GM19193 (cell line): Measurements from ENCODE around the gene UNCX.

Experiments used
- POLR2A ChIP-seq: IDR thresholded peaks from 4 replicates; pipeline ENCODE4 v1.6.1; 2011; ENCODE audit not compliant: insufficient read depth, insufficient read length; ENCODE audit errors: extremely low read depth

Gene UNCX

GRCh38 chr7:1283337-1283736, 50.7 kb downstream of the UNCX start:
- no peak for TF ChIP-seq POLR2A

GRCh38 chr7:1283941-1284742, 51.5 kb downstream of the UNCX start:
- TF ChIP-seq POLR2A: no peak

GRCh38 chr7:1284743-1285458, 52.2 kb downstream of the UNCX start:
- TF ChIP-seq POLR2A: no peak

GRCh38 chr7:1285556-1286301, 53.1 kb downstream of the UNCX start:
- no peak for TF ChIP-seq POLR2A
